RCC 7860 (cell line): ENCODE data around the gene APLF.
"Not testable (repeated sequence)": the region's sequence is repeated elsewhere in the genome, so short reads cannot be mapped to it uniquely, and the experiment has no call there.

Experiments
- DNase-seq: peaks from one replicate; pipeline ENCODE4 v3.0.0-alpha.2; 2015; ENCODE audit warnings: low spot score
- FAIRE-seq: peaks from 2 replicates; lab custom pipeline; 2012; peaks lifted over from hg19 to GRCh38; lab: Jason Lieb, UNC

APLF gene

GRCh38 chr2:68521037-68521436 is 53.7 kb downstream of the APLF start:
- no peak for FAIRE-seq
- DNase-seq, result no peak

GRCh38 chr2:68526943-68527342 is 59.6 kb downstream of the APLF start:
- FAIRE-seq, DNase-seq: not testable (repeated sequence)

DNA sequence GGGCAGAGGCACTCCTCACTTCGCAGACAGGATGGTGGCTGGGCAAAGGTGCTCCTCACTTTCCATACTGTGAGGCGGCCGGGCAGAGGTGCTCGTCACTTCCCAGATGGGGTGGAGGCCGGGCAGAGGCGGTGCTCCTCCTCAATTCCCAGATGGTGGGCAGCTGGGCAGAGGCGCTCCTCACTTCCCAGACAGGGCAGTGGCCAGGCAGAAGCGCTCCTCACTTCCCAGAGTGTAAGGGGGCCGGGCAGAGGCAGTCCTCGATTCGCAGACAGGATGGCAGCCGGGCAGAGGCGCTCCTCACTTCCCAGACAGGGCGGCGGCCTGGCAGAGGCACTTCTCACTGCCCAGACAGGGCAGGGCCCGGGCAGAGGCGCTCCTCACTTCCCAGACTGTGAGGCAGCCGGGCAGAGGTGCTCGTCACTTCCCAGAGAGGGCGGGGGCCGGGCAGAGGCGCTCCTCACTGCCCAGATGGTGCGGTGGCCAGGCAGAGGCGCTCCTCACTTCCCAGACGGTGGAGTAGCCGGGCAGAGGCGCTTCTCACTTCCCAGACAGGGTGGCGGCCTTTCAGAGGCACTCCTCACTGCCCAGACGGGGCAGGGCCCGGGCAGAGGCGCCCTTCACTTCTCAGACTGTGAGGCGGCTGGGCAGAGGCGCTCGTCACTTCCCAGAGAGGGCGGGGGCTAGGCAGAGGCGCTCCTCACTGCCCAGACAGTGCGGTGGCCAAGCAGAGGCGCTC is 60.1 kb downstream of the APLF start:
- DNase-seq, FAIRE-seq: not testable (repeated sequence)

DNA sequence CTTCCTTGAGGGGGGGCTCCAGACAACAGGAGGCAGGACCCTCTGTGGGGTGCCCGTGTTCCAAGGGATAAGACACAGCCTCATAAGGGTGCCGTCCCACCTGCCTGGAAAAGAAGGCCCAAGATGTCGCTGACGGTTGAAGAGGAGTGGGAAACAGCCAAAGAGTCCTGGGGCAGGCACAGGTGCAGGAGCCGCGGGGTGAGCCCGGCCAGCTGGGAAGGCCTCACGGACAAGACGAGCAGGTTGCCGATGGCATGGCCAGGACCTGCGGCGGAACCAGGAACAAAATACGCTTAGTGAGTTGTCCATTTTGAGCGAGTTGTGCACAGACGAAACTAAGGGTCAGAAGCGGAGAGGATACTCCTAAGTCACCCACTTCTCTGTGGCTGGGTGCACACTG is 61.8 kb downstream of the APLF start:
- DNase-seq, FAIRE-seq: not testable (repeated sequence)

DNA sequence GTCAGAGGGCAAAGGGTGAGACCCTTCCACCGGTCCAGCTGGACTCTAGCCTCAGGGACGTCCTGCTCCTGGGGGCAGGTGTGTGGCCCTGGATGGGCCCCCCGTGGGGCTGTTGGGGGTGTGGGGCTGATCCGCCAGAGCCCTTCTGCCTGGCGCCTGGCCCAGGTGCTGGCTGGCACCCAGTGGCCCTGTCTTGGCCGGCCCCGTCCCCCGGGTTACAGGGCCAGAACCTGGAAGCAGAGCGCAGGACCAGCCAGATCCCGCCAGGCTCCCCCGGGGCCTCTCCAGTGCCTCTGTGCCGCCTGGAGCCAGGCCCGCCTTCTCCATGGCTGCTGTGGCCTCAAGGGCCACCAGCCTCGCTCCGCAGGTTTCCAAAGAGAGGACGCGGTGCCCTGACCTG is 62.3 kb downstream of the APLF start:
- not testable (repeated sequence) for DNase-seq, FAIRE-seq

DNA sequence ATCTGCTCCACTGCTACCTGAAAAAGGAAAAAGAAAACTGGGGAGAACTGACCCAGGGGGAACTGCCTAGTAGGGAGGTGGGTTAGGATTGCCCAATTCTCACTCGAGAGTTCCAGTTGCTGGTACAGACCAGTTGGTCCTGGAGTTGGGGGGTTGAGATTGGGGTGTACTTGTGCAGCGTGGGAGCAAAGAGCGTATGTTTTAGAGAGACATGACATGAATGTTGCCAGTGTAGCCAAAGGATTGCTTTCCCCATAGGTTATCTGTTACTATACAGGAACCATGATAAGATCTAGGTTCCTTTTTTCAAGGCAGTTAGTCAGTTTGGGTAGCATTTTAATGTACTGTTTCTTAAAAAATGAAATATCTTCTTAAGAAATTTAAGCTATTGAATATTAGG is 68.6 kb downstream of the APLF start:
- FAIRE-seq, result no peak
- no peak for DNase-seq

- FAIRE-seq, result no peak
- no peak for DNase-seq
Measured at GRCh38 chr2:68537011-68537410, 69.6 kb downstream of the APLF start.

DNA sequence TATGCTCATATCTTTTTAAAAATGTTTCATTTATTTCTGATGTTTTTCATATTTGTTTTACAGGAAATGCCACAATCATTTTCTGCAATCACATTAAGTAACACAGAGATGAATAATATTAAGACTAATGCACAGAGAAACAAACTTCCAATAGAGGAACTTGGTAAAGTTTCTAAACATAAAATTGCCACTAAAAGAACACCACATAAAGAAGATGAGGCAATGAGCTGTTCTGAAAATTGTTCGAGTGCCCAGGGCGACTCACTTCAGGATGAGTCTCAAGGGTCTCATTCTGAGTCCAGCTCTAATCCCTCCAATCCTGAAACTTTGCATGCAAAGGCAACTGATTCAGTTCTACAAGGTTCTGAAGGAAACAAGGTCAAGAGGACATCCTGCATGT is 70.4 kb downstream of the APLF start:
- DNase-seq (no peak), FAIRE-seq (no peak)

GRCh38 chr2:68544811-68545210 is 77.4 kb downstream of the APLF start:
- DNase-seq (no peak), FAIRE-seq (no peak)

- FAIRE-seq (no peak), DNase-seq (no peak)
Measured at GRCh38 chr2:68548396-68548795, 81.0 kb downstream of the APLF start.

GRCh38 chr2:68553098-68553497 is 85.7 kb downstream of the APLF start:
- DNase-seq, result no peak
- peak; percentile 35 for FAIRE-seq

GRCh38 chr2:68555425-68556206 is 88.2 kb downstream of the APLF start:
- DNase-seq, FAIRE-seq: not testable (repeated sequence)

- DNase-seq, result no peak
- FAIRE-seq, result no peak
Measured at GRCh38 chr2:68556381-68556780, 89.0 kb downstream of the APLF start.

- FAIRE-seq (no peak), DNase-seq (no peak)
Measured at GRCh38 chr2:68558576-68558975, 91.2 kb downstream of the APLF start.

- FAIRE-seq, result no peak
- DNase-seq, result no peak
Measured at GRCh38 chr2:68559692-68560091, 92.3 kb downstream of the APLF start.

- DNase-seq (no peak), FAIRE-seq (no peak)
Measured at GRCh38 chr2:68560545-68560944, 93.2 kb downstream of the APLF start.

- DNase-seq (no peak), FAIRE-seq (no peak)
Measured at GRCh38 chr2:68561372-68561771, 94.0 kb downstream of the APLF start.

GRCh38 chr2:68562934-68563333 is 95.5 kb downstream of the APLF start:
- FAIRE-seq (no peak), DNase-seq (no peak)

DNA sequence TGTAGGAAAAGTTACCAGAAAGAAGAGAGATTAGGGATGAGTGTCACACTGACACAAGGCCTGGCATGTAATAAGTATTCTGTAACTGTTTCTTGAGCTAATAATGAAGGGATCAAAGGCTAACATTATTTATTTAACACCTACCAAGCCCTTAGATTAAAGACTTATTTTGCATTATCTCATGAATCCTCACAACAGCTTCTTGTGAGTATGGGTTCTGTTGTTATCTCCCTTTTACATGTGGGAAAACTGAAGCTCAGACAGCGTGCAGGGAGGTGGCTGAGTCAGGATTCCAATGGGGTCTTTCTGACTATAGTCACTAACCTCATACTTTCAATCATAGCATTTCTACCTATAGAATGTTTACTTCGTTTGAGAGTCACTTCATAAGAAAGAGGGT is 97.0 kb downstream of the APLF start:
- FAIRE-seq, result no peak
- DNase-seq, result no peak

- FAIRE-seq (no peak), DNase-seq (no peak)
Measured at GRCh38 chr2:68565273-68565672, 97.9 kb downstream of the APLF start.

- peak; percentile 62 for FAIRE-seq
- DNase-seq, result peak; percentile 62
Measured at GRCh38 chr2:68565858-68566257, 98.5 kb downstream of the APLF start.

DNA sequence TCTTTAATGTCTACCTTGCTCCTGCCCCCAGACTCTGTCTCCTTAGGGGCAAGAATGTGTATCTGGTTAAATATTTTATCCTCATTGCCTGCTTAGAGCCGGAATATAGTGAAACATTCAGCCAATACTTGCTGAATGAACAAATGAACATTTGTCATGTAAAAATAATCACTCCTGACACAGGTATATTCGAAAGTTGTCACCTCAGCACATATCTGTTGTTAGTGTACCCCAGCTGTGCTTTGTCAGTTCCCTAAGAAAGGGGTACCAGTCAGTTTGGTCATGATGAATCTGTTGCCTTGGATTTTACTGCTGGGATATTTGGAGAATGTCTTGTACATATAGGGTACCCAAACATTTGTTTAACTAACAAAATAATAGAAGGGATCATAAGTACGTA is 99.0 kb downstream of the APLF start:
- DNase-seq (no peak), FAIRE-seq (no peak)
